Right cardiac atrium (tissue), 5 donors: ENCODE results near the gene P4HB. TPM values are rescaled to one million over a fixed set of nuclear protein-coding genes. Genes with fewer than 3 reads are reported as not detected.
A peak's percentile ranks its signal among the peaks of the same experiment; 100 is the strongest.

Experiments
- ATAC-seq, 2 donors: fragments of 200-7000 bp; cut with Tn5 transposase; one replicate each; pipeline versions ENCODE4 v1.8.0 to v1.9.1; 2020; ENCODE audit warnings: moderate library complexity in 2 of 2, mild to moderate bottlenecking in 1 of 2
- DNase-seq, 3 donors: peaks; one replicate each; pipeline ENCODE4 v3.0.0-alpha.2; 2020
- H3K27ac ChIP-seq: one replicate; pipeline ENCODE4 v1.5.1; 2013; ENCODE audit warnings: mild to moderate bottlenecking, low read length, control low read depth, moderate library complexity
- H3K27me3 ChIP-seq: one replicate; pipeline ENCODE4 v1.6.1; 2013; ENCODE audit not compliant: control insufficient read depth, insufficient read depth
- H3K4me1 ChIP-seq: one replicate; pipeline ENCODE4 v1.6.1; 2013; ENCODE audit warnings: low read length; ENCODE audit not compliant: control insufficient read depth, insufficient read depth
- H3K4me3 ChIP-seq: one replicate; pipeline ENCODE4 v1.5.1; 2013; ENCODE audit warnings: low read length, control low read depth
- H3K9me3 ChIP-seq: one replicate; pipeline ENCODE4 v1.6.1; 2013; ENCODE audit warnings: low read length; ENCODE audit not compliant: control insufficient read depth
- WGBS: extraction: QIAGEN DNeasy Blood & Tissue Kit; methylation state at CpG from one replicate; pipeline ENCODE4 v1.1.7; 2013; 5-methylcytosine and 5-hydroxymethylcytosine counted together
- intact Hi-C, 4 donors: fragments of 100-400 bp; cut with DNase I; formaldehyde crosslinking; loops; one replicate each; pipeline versions ENCODE4 v1.11.0 to v1.14.0; 2022 to 2023
- polyA plus RNA-seq: library from polyadenylated mRNA; stranded (reverse); fragments of 200-250 nt; gene quantifications from one replicate; pipeline ENCODE4 v1.2.3, GENCODE V29; 2013
- total RNA-seq, 4 donors: library from RNA; stranded (reverse); fragmentation: NEBNext Ultra II Directional; extraction: Animal tissue kit (Norgen Biotek cat#: 25700); gene quantifications; one replicate each; pipeline ENCODE4 v1.2.1, GENCODE V29; 2021
- donor health status: healthy with polysubstance abuse.
- donor health status: DM: no; HTN: yes; CAD: no.
- donor health status: DM: no; HTN: no; CAD: no.
- donor health status: DM: no; HTN: yes; CAD: no; lungs with severe emphysema.
- donor health status: DM: yes; HTN: yes; CAD: no.

Gene P4HB
- total and polyA plus RNA-seq, 5 donors: 272 to 375 (median 346) TPM

GRCh38 chr17:81805707-81806460 lies 54.5 kb downstream of the P4HB start:
- Histone ChIP-seq H3K27ac (no peak overlapping the region), H3K9me3 (no peaks in the 10 kb centered on the region), H3K27me3 (no peaks in the 10 kb centered on the region), H3K4me3 (no peak overlapping the region), H3K4me1 (no peaks in the 10 kb centered on the region)
- 68% methylated on average over 18 of the region's 18 CpGs for WGBS
- ATAC-seq (no peak), DNase-seq (peak in 1 of 3 donors; percentile 55)
- intact Hi-C loops: no loop called here

GRCh38 chr17:81804559-81805399 lies 55.6 kb downstream of the P4HB start:
- peak overlapping the region; percentile 23 for H3K4me3 ChIP-seq
- 3% methylated on average over 65 of the region's 65 CpGs for WGBS
- no peaks in the 10 kb centered on the region for H3K9me3 ChIP-seq
- no peak overlapping the region for H3K27ac ChIP-seq
- intact Hi-C loops: no loop called here
- H3K27me3 ChIP-seq: no peaks in the 10 kb centered on the region
- DNase-seq: peak in 1 of 3 donors; percentile 49
- H3K4me1 ChIP-seq: no peaks in the 10 kb centered on the region
- no peak for ATAC-seq

- peak within 1 kb of the TSS; percentile 23 for H3K4me3 ChIP-seq
- H3K9me3 ChIP-seq: no peaks in the 10 kb centered on the region
- intact Hi-C loops: no loop called here
- H3K27me3 ChIP-seq: no peaks in the 10 kb centered on the region
- DNase-seq (peak in 1 of 3 donors; percentile 50), ATAC-seq (no peak)
- no peak within 1 kb of the TSS for H3K27ac ChIP-seq
- no peaks in the 10 kb centered on the region for H3K4me1 ChIP-seq
- under 1% methylated on average over 108 of the region's 110 CpGs for WGBS
Measured at GRCh38 chr17:81803728-81804558, 56.4 kb downstream of the P4HB start, which contains the start of gene GCGR. Gene GCGR, plus strand, starts transcription at chr17:81804150. Its CDS starts 4,869 bp downstream, at chr17:81809019.

GRCh38 chr17:81802856-81803643 lies 57.3 kb downstream of the P4HB start:
- no peak for ATAC-seq
- peak in 1 of 3 donors; percentile 31 for DNase-seq
- no peaks in the 10 kb centered on the region for H3K27me3 ChIP-seq
- WGBS: 29% methylated on average over 26 of the region's 26 CpGs
- H3K27ac ChIP-seq: no peak overlapping the region
- intact Hi-C loops: no loop called here
- H3K9me3 ChIP-seq: no peaks in the 10 kb centered on the region
- no peak overlapping the region for H3K4me3 ChIP-seq
- no peaks in the 10 kb centered on the region for H3K4me1 ChIP-seq

- WGBS: 81% methylated on average over 9 of the region's 9 CpGs
- Histone ChIP-seq H3K9me3 (no peaks in the 10 kb centered on the region), H3K27me3 (no peaks in the 10 kb centered on the region), H3K4me1 (no peaks in the 10 kb centered on the region), H3K4me3 (no peak overlapping the region), H3K27ac (no peak overlapping the region)
- intact Hi-C loops: no loop called here
- peak in 1 of 3 donors; percentile 21 for DNase-seq
- ATAC-seq: no peak
Measured at GRCh38 chr17:81802048-81802758, 58.1 kb downstream of the P4HB start.

- ATAC-seq: no peak
- intact Hi-C loops: no loop called here
- no peak overlapping the region for H3K27ac ChIP-seq
- no peak overlapping the region for H3K4me3 ChIP-seq
- no peaks in the 10 kb centered on the region for H3K4me1 ChIP-seq
- H3K27me3 ChIP-seq: no peaks in the 10 kb centered on the region
- peak in 1 of 3 donors; percentile 17 for DNase-seq
- H3K9me3 ChIP-seq: no peaks in the 10 kb centered on the region
- WGBS: 85% methylated on average over 9 of the region's 9 CpGs
Measured at GRCh38 chr17:81801327-81801726, 59.0 kb downstream of the P4HB start.

- DNase-seq (peak in 1 of 3 donors; percentile 28), ATAC-seq (peak; percentile 67 to 81)
- no peaks in the 10 kb centered on the region for H3K27me3 ChIP-seq
- no peak overlapping the region for H3K27ac ChIP-seq
- intact Hi-C loops: no loop called here
- WGBS: 35% methylated on average over 8 of the region's 8 CpGs
- H3K4me1 ChIP-seq: no peaks in the 10 kb centered on the region
- H3K9me3 ChIP-seq: no peaks in the 10 kb centered on the region
- H3K4me3 ChIP-seq: no peak overlapping the region
Measured at GRCh38 chr17:81794509-81794908, 65.8 kb downstream of the P4HB start.

GRCh38 chr17:81794074-81794476 lies 66.3 kb downstream of the P4HB start:
- H3K4me1 ChIP-seq: no peaks in the 10 kb centered on the region
- intact Hi-C loops: no loop called here
- WGBS: 88% methylated on average over 3 of the region's 3 CpGs
- no peaks in the 10 kb centered on the region for H3K9me3 ChIP-seq
- DNase-seq (peak in 1 of 3 donors; percentile 0), ATAC-seq (no peak)
- no peak overlapping the region for H3K4me3 ChIP-seq
- H3K27ac ChIP-seq: no peak overlapping the region
- H3K27me3 ChIP-seq: no peaks in the 10 kb centered on the region
